Endothelial cell of umbilical vein (primary cell): ENCODE results near the gene PAN3. TPM values are rescaled to one million over a fixed set of nuclear protein-coding genes. Genes with fewer than 3 reads are reported as not detected.

ENCODE experiments used
- BruUV-seq: library from RNA; stranded (reverse); fragments of 400-500 nt; replicated peaks from 2 replicates; lab custom pipeline; 2021; lab: Mats Ljungman, UMichigan
- CTCF ChIA-PET: fragments of 300-600, 350-600 bp; sonication (Branson Sonifier 250); formaldehyde crosslinking; loops from one replicate; lab custom pipeline; 2021; ENCODE audit warnings: antibody characterized with exemption, inconsistent platforms; lab: Charles Lee
- POLR2A ChIA-PET: fragments of 300-600, 350-600 bp; sonication (Branson Sonifier 250); formaldehyde crosslinking; loops from one replicate; lab custom pipeline; 2021; ENCODE audit warnings: antibody characterized with exemption, inconsistent platforms; lab: Charles Lee
- DNase-seq: peaks from one replicate; pipeline ENCODE4 v3.0.0-alpha.2; 2011; ENCODE audit warnings: low read depth, low spot score
- FAIRE-seq: peaks from 2 replicates; lab custom pipeline; 2011; peaks lifted over from hg19 to GRCh38; lab: Jason Lieb, UNC
- H2AFZ ChIP-seq: 2 replicates; pipeline ENCODE4 v1.6.0; 2012; ENCODE audit warnings: low read depth, low read length, control low read depth, inconsistent platforms
- H3K27ac ChIP-seq: 2 replicates; pipeline ENCODE4 v1.5.1; 2011; ENCODE audit warnings: low read depth, mild to moderate bottlenecking, control low read depth, low read length, moderate library complexity; ENCODE audit not compliant: insufficient read depth
- H3K27me3 ChIP-seq, 2 experiments: 2 replicates each; pipeline versions ENCODE4 v1.6.0 to v1.6.1; 2011; ENCODE audit warnings: low read length in 2 of 2, mixed read lengths in 1 of 2; ENCODE audit not compliant: control insufficient read depth in 2 of 2, insufficient read depth in 2 of 2
- H3K36me3 ChIP-seq, 2 experiments: 2 replicates in 1 of 2; 3 replicates in 1 of 2; pipeline ENCODE4 v1.5.1; 2011; ENCODE audit warnings: low read length in 2 of 2, mild to moderate bottlenecking in 1 of 2, moderate library complexity in 1 of 2; ENCODE audit not compliant: control insufficient read depth in 2 of 2, insufficient read depth in 2 of 2; ENCODE audit errors: extremely low read depth in 1 of 2
- H3K4me1 ChIP-seq: 3 replicates; pipeline ENCODE4 v1.5.1; 2011; ENCODE audit warnings: mild to moderate bottlenecking, low read length; ENCODE audit not compliant: control insufficient read depth, insufficient read depth; ENCODE audit errors: extremely low read depth
- H3K4me2 ChIP-seq: 2 replicates; pipeline ENCODE4 v1.6.1; 2011; ENCODE audit warnings: low read length, control low read depth, mixed read lengths; ENCODE audit not compliant: insufficient read depth
- H3K4me3 ChIP-seq, 3 experiments: fragments of 200-600 bp in 1 of 3; sonication (generic), shearing (Covaris generic) in 1 of 3; replicated peaks in 1 of 3; 2 replicates each; pipeline ENCODE4 v1.5.1; 2011 to 2016; ENCODE audit warnings: control low read depth in 3 of 3, low read length in 3 of 3, mild to moderate bottlenecking in 2 of 3, inconsistent platforms in 1 of 3, low read depth in 1 of 3, moderate library complexity in 1 of 3; ENCODE audit not compliant: insufficient read depth in 1 of 3
- H3K79me2 ChIP-seq: 2 replicates; pipeline ENCODE4 v1.6.0; 2012; ENCODE audit warnings: low read length, inconsistent platforms; ENCODE audit not compliant: control insufficient read depth, insufficient read depth
- H3K9ac ChIP-seq: replicated peaks from 2 replicates; pipeline ENCODE3; 2011; ENCODE audit warnings: low read length, control low read depth; ENCODE audit not compliant: insufficient read depth; ENCODE audit errors: extremely low read depth
- H3K9me1 ChIP-seq: replicated peaks from 3 replicates; pipeline ENCODE4 v1.6.0; 2011; ENCODE audit warnings: mild to moderate bottlenecking, low read length; ENCODE audit not compliant: control insufficient read depth, insufficient read depth; ENCODE audit errors: extremely low read depth
- H3K9me3 ChIP-seq: replicated peaks from 2 replicates; pipeline ENCODE4 v1.5.1; 2012; ENCODE audit warnings: low read length, inconsistent platforms; ENCODE audit not compliant: control insufficient read depth, insufficient read depth
- H4K20me1 ChIP-seq: replicated peaks from 2 replicates; pipeline ENCODE3; 2011; ENCODE audit warnings: mild to moderate bottlenecking, low read length; ENCODE audit not compliant: control insufficient read depth, insufficient read depth; ENCODE audit errors: extremely low read depth
- EZH2 ChIP-seq: IDR thresholded peaks from 2 replicates; pipeline ENCODE4 v1.6.1; 2012; ENCODE audit warnings: borderline replicate concordance, low read depth, mild to moderate bottlenecking, moderate library complexity, low read length, inconsistent platforms; ENCODE audit not compliant: severe bottlenecking
- FOS ChIP-seq: IDR thresholded peaks from 2 replicates; pipeline ENCODE4 v1.6.1; 2011; ENCODE audit warnings: mild to moderate bottlenecking, low read length, moderate library complexity, borderline replicate concordance; ENCODE audit not compliant: insufficient read depth
- GATA2 ChIP-seq: IDR thresholded peaks from 2 replicates; pipeline ENCODE4 v1.7.0; 2011; ENCODE audit warnings: low read depth, mild to moderate bottlenecking, moderate library complexity, mixed read lengths, low read length; ENCODE audit not compliant: insufficient read length, insufficient read depth
- JUN ChIP-seq: IDR thresholded peaks from 2 replicates; pipeline ENCODE4 v1.6.1; 2011; ENCODE audit warnings: borderline replicate concordance, low read depth; ENCODE audit not compliant: insufficient read length, insufficient read depth
- POLR2A ChIP-seq: IDR thresholded peaks from 2 replicates; pipeline ENCODE4 v1.6.1; 2012; ENCODE audit warnings: low read depth, mild to moderate bottlenecking, control low read depth, low read length
- POLR2AphosphoS5 ChIP-seq: IDR thresholded peaks from 2 replicates; pipeline ENCODE4 v1.6.1; 2012; ENCODE audit warnings: low read depth, mild to moderate bottlenecking, control low read depth, low read length, moderate library complexity; ENCODE audit not compliant: insufficient read depth
- dilution Hi-C: fragments of 300-500 bp; cut with MboI; formaldehyde crosslinking; loops from one replicate; pipeline ENCODE4 v1.15.0; 2019; ENCODE audit warnings: low sequenced_read_pairs; ENCODE audit not compliant: extremely low pct_ligation_motif_present
- intact Hi-C: fragments of 100-400 bp; cut with micrococcal nuclease; formaldehyde crosslinking; loops from one replicate; pipeline ENCODE4 v1.10.0; 2022
- polyA plus RNA-seq, 4 experiments: library from polyadenylated mRNA; depleted of rRNA in 3 of 4; stranded (reverse) in 3 of 4; unstranded in 1 of 4; fragments of >200 nt; gene quantifications; 2 replicates each; pipeline versions ENCODE4 v1.2.1 to v1.2.3, GENCODE V29; 2011 to 2012; ENCODE audit warnings: missing spikeins in 1 of 4
- total RNA-seq: library from RNA; stranded (reverse); gene quantifications from 2 replicates; pipeline ENCODE4 v1.2.3, GENCODE V29; 2021
- TF ChIP-seq, protein P1 (sequence below), 2 donors: IDR thresholded peaks; 1 replicate in 1 of 2; 2 replicates in 1 of 2; pipeline ENCODE4 v1.5.1; 2011; ENCODE audit warnings: low read length in 2 of 2, mild to moderate bottlenecking in 2 of 2, moderate library complexity in 2 of 2, control low read depth in 1 of 2, inconsistent platforms in 1 of 2, low read depth in 1 of 2; ENCODE audit not compliant: insufficient read depth in 1 of 2; ENCODE audit errors: extremely low read depth in 1 of 2
- TF ChIP-seq, protein P2 (sequence below): IDR thresholded peaks from 2 replicates; pipeline ENCODE4 v1.6.1; 2011; ENCODE audit not compliant: insufficient read depth, insufficient read length

PAN3 gene
- total and polyA plus RNA-seq, 2 donors (not counting 3 experiments of a cell fraction or from before 2014, with no cell fraction given) = 8.5 to 31.9 TPM

DNA sequence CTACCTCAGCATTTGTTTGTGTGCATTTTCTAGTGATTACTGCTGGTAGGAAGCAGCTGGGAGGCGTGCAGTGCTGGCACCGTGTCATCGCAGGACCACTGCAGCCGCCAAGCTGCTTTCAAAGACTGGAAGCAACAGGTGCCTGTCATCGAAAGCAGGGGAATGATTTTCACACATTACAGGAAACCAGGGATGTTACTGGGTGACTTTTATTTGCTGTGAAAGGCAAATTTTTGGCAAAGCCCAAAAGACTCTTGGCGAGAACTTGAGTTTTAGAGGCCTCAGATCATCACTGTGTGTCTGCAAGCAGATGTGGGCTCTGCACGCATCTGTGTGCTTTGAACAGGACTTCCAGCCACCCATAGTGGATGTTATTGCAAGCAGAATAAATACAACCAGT is 180.2 kb downstream of the PAN3 start:
- no peak overlapping the region for H3K9ac ChIP-seq
- TF ChIP-seq, protein P1, sequence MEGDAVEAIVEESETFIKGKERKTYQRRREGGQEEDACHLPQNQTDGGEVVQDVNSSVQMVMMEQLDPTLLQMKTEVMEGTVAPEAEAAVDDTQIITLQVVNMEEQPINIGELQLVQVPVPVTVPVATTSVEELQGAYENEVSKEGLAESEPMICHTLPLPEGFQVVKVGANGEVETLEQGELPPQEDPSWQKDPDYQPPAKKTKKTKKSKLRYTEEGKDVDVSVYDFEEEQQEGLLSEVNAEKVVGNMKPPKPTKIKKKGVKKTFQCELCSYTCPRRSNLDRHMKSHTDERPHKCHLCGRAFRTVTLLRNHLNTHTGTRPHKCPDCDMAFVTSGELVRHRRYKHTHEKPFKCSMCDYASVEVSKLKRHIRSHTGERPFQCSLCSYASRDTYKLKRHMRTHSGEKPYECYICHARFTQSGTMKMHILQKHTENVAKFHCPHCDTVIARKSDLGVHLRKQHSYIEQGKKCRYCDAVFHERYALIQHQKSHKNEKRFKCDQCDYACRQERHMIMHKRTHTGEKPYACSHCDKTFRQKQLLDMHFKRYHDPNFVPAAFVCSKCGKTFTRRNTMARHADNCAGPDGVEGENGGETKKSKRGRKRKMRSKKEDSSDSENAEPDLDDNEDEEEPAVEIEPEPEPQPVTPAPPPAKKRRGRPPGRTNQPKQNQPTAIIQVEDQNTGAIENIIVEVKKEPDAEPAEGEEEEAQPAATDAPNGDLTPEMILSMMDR (IDR thresholded peaks at IDR 0.05; ENCODE audit: extremely low read depth in 1 of 2, insufficient read depth in 1 of 2, low read depth in 1 of 2, low read length in 2 of 2) = no peak
- no peak for TF ChIP-seq POLR2A
- no peak for TF ChIP-seq EZH2
- TF ChIP-seq FOS = no peak
- TF ChIP-seq GATA2 = no peak
- no peak for TF ChIP-seq POLR2AphosphoS5
- TF ChIP-seq, protein P2, sequence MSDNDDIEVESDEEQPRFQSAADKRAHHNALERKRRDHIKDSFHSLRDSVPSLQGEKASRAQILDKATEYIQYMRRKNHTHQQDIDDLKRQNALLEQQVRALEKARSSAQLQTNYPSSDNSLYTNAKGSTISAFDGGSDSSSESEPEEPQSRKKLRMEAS = no peak
- TF ChIP-seq JUN = no peak
- H4K20me1 ChIP-seq = no peaks in the 10 kb centered on the region
- dilution Hi-C loops (loop anchor here (25.0 kb wide), 1 partner anchor 169 kb away; the partner anchor contains the start of gene FLT1), intact Hi-C loops (no loop called here)
- H2AFZ ChIP-seq = no peak overlapping the region
- DNase-seq = no peak
- no peak overlapping the region for H3K4me3 ChIP-seq
- H3K9me1 ChIP-seq = no peaks in the 10 kb centered on the region
- no peak for FAIRE-seq
- no TSS peak for BruUV-seq
- peaks cover 2 to 4% of the 10 kb centered on the region in 2 experiments for H3K36me3 ChIP-seq
- ChIA-PET CTCF (no interaction called here), POLR2A (no interaction called here)
- no peaks in the 10 kb centered on the region for H3K9me3 ChIP-seq
- no peaks in the 10 kb centered on the region for H3K79me2 ChIP-seq
- peaks cover 24% of the 10 kb centered on the region for H3K4me1 ChIP-seq
- no peak overlapping the region for H3K4me2 ChIP-seq
- H3K27ac ChIP-seq = no peak overlapping the region
- no peaks in the 10 kb centered on the region for H3K27me3 ChIP-seq
